GM23338 (cell line): ENCODE measurements around the gene HOXA9.

Experiments used
- CREB1 ChIP-seq: fragments of 250-450 bp; sonication (Bioruptor Pico); IDR thresholded peaks from 2 replicates; pipeline ENCODE4 v1.5.0; 2020; ENCODE audit warnings: low read depth, mild to moderate bottlenecking, moderate library complexity
- EZH2 ChIP-seq: fragments of 200-600 bp; sonication (generic); IDR thresholded peaks from one replicate; pipeline ENCODE4 v1.8.0; 2017; ENCODE audit warnings: antibody characterized with exemption, mild to moderate bottlenecking, low read depth; ENCODE audit not compliant: unreplicated experiment
- EZH2phosphoT487 ChIP-seq: fragments of 200-600 bp; sonication (generic); IDR thresholded peaks from one replicate; pipeline ENCODE4 v1.8.1; 2018; ENCODE audit warnings: antibody characterized with exemption; ENCODE audit not compliant: unreplicated experiment
- JUNB ChIP-seq: IDR thresholded peaks from one replicate; pipeline ENCODE4 v1.6.1; 2016; ENCODE audit warnings: antibody characterized with exemption; ENCODE audit not compliant: unreplicated experiment
- NANOG ChIP-seq: IDR thresholded peaks from 2 replicates; pipeline ENCODE4 v1.6.1; 2016; ENCODE audit warnings: antibody characterized with exemption, borderline replicate concordance
- POLR2AphosphoS5 ChIP-seq: IDR thresholded peaks from 2 replicates; pipeline ENCODE4 v1.6.1; 2016; ENCODE audit warnings: antibody characterized with exemption, low read depth
- ZNF331 ChIP-seq: fragments of 250-450 bp; sonication (Bioruptor Pico); IDR thresholded peaks from 2 replicates; pipeline ENCODE4 v1.5.0; 2020; ENCODE audit warnings: low read depth, mild to moderate bottlenecking, moderate library complexity
- TF ChIP-seq, protein P1 (sequence below), 2 experiments: fragments of 200-600 bp in 1 of 2; sonication (generic) in 1 of 2; conservative IDR thresholded peaks; 2 replicates each; pipeline versions ENCODE4 v1.5.1 to v1.6.1; 2016 to 2017; ENCODE audit warnings: antibody characterized with exemption in 2 of 2, low read depth in 2 of 2, mild to moderate bottlenecking in 2 of 2, moderate library complexity in 1 of 2
- TF ChIP-seq, protein P2 (sequence below): IDR thresholded peaks from one replicate; pipeline ENCODE4 v1.6.1; 2018; ENCODE audit warnings: antibody characterized with exemption; ENCODE audit not compliant: unreplicated experiment

- TF ChIP-seq, protein P1, sequence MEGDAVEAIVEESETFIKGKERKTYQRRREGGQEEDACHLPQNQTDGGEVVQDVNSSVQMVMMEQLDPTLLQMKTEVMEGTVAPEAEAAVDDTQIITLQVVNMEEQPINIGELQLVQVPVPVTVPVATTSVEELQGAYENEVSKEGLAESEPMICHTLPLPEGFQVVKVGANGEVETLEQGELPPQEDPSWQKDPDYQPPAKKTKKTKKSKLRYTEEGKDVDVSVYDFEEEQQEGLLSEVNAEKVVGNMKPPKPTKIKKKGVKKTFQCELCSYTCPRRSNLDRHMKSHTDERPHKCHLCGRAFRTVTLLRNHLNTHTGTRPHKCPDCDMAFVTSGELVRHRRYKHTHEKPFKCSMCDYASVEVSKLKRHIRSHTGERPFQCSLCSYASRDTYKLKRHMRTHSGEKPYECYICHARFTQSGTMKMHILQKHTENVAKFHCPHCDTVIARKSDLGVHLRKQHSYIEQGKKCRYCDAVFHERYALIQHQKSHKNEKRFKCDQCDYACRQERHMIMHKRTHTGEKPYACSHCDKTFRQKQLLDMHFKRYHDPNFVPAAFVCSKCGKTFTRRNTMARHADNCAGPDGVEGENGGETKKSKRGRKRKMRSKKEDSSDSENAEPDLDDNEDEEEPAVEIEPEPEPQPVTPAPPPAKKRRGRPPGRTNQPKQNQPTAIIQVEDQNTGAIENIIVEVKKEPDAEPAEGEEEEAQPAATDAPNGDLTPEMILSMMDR (conservative IDR thresholded peaks at IDR 0.05; ENCODE audit: low read depth in 2 of 2): no peak
- TF ChIP-seq EZH2phosphoT487 (no peak), POLR2AphosphoS5 (no peak), EZH2 (no peak), JUNB (no peak), CREB1 (CRISPR knock-in tag) (no peak), ZNF331 (no peak), NANOG (no peak)
- TF ChIP-seq, protein P2, sequence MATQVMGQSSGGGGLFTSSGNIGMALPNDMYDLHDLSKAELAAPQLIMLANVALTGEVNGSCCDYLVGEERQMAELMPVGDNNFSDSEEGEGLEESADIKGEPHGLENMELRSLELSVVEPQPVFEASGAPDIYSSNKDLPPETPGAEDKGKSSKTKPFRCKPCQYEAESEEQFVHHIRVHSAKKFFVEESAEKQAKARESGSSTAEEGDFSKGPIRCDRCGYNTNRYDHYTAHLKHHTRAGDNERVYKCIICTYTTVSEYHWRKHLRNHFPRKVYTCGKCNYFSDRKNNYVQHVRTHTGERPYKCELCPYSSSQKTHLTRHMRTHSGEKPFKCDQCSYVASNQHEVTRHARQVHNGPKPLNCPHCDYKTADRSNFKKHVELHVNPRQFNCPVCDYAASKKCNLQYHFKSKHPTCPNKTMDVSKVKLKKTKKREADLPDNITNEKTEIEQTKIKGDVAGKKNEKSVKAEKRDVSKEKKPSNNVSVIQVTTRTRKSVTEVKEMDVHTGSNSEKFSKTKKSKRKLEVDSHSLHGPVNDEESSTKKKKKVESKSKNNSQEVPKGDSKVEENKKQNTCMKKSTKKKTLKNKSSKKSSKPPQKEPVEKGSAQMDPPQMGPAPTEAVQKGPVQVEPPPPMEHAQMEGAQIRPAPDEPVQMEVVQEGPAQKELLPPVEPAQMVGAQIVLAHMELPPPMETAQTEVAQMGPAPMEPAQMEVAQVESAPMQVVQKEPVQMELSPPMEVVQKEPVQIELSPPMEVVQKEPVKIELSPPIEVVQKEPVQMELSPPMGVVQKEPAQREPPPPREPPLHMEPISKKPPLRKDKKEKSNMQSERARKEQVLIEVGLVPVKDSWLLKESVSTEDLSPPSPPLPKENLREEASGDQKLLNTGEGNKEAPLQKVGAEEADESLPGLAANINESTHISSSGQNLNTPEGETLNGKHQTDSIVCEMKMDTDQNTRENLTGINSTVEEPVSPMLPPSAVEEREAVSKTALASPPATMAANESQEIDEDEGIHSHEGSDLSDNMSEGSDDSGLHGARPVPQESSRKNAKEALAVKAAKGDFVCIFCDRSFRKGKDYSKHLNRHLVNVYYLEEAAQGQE: no peak
Measured at GRCh38 chr7:27182285-27182841, 17.0 kb upstream of the HOXA9 start.
